ENCODE results near the gene MRPL37.
"Not testable (repeated sequence)": the region's sequence is repeated elsewhere in the genome, so short reads cannot be mapped to it uniquely, and the experiment has no call there.

The MRPL37 gene

DNA sequence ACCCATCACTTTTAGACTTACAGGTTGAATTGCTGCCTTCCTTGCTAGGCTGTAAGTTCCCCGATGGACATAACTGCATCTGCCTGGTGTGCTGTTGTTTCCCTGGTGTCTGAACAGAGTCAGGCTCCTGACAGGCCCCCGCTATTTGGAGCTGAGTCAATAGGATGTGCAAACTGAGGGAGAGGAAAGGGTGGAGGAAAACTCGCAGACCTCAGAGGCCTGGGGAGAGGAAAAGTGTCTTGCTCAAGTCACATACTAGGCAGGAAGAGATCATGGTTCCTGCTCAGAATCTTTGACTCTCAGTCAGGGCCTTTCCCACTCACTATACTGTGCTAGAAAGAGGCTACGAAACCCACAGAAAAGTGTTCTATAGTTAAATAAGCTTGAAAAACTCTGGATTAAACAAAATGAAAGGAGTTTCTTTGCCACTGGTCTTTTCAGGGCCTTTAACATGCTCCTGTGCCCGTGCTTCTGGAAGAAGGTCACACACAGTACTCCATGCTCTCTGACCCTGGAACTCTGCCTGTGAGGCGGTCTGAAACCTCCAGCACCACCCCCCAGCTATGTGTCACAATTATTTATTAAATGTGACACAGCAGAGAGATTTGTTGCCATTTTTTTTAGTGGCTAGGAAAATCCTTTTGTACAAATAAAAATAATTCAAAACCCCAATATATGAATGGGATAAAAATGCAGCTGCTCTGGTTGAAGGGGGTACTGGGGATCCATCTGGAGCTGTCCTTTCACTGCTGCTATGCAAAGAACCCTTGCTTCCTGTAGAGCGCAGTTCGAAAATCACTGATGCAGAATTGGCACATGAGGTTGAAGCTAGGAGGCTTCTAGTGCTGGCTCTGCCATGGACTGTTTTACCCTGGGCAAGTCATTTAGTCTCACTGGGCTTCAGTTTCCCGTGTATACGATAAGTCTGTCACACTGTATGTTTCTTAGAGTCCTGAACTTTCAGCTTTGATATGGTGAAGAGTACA, 27.1 kb upstream of the MRPL37 start:
- no peak for DNase-seq (ENCODE audit: low spot score)

DNA sequence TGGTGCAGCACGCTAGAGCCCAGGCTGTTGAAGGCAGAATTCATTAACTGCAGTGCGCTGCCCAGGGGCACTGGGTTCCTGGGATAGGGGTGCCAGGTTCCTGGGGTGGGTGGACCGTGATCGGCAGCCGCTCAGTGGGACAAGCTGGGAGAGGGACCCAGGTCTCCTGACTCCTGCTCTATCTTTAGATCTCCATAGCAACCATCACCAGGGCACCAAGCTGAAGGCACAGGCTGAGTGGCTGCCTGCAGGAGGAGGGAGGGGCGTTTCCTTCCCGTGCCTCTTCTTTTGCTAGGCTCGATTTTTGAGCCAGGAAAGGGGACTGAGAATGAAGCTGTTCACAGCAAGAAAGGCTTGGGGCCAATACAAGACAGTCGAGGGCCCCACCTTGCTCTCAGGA, 26.3 kb upstream of the MRPL37 start:
- DNase-seq (ENCODE audit: low spot score), result no peak

DNA sequence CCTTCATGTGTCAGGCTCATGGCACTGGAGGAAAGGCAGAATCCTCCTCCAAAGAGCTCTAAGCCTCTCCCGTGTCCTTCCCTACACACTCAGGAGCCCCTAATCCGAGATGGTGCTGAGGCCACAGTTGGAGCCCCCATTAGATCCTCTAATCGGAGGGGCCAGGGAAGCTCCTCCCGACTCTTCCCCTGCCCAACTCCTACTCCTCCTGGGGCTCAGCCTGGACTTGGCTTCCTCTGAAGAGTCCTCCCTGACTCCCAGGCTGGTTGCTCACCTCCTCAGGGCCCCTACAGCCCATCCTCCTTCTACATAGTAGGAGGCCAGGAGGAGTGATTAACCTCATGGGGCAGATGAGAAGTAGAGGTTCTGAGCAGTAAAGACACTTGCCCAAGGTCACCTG, 25.9 kb upstream of the MRPL37 start:
- DNase-seq (ENCODE audit: low spot score), result no peak

DNA sequence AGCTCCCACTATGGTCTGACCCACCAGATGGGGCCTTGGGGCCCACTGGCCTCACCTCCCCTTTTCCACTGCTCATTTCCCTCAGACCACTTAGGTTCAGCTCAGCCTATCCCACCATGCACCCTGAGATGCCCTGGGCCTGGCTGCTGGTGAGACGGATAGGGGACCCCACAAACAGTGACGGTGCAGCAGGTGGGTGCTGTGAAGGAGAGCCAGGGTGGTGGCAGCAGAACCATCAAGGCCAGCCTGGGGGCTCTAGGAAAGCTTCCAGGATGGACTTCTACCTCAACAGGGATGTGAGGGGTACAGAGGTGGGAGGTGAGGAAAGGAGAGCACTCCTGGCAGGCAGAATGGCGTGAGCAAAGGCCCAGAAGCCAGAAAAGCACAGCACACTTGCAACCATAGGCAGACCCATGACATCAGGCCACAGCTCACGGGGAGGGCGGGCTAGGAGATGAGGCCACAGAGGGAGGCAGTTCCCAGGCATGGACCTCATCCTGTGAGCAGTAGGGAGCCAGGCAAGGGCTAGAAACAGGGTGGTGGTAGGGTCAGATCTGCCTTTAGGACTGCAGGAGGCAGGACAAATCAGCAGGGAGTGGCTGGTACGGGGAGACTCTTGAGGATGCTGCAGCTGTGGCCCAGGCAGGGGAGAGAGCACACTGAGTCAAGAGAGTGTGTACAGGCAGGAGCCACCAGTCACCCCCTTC, 23.2 kb upstream of the MRPL37 start:
- no peak for DNase-seq (ENCODE audit: low spot score)

DNA sequence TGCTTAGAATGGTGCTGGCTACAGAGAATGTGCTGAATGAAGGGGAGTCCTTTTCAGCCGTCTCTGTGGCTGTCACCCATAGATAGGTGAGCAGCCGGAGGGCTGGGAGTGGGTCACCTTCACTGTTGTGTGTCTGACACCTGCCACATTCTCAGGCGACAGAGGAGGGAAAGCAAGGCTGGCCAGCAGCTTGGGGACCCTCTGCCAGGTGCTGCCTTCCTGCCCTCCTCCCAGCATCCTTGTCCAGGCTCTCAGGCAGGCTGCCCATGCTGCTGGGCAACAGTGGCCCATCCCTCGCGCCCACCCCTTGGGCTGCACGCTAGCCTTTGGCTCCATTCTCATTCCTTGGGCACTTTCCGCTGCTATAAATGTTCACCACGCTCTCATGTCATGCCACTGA, 22.2 kb upstream of the MRPL37 start:
- DNase-seq (ENCODE audit: low spot score), result no peak

DNA sequence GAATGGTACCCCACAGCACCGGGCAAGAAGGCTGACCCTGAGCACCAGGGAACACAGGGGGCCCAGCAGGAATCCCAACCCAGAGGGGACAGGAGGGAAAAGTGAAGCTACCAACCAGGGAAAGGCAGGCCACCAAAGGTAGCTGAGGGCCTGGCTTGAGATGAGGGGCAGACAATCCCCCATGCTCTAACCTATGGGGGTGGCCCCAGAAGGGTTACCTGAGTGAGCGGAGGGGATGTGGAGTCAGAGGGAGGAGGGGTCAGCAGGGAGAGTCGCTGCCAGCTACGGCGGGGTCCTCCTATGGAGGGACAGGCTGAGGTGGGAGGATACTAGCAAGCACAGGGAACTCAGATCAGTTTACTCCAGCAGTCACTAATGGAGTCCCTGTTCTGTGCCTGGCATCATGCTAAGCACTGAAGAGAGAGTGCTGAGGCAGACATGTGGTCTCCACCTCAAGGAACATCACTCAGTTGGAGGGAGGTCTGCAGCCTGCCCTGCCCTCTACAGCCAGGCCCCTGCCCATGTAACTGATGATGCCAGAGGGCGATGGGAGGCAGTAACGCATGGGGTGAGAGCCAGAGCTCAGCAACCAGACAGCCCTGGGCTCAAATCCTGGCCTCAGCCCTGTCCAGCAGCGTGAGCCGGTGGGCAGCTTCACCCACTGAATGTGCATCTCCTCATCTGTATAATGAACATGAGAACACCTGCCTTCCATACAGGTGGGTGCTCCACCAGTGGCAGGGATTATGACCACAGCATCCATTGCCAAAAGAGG, 21.5 kb upstream of the MRPL37 start:
- DNase-seq (ENCODE audit: low spot score), result no peak

DNA sequence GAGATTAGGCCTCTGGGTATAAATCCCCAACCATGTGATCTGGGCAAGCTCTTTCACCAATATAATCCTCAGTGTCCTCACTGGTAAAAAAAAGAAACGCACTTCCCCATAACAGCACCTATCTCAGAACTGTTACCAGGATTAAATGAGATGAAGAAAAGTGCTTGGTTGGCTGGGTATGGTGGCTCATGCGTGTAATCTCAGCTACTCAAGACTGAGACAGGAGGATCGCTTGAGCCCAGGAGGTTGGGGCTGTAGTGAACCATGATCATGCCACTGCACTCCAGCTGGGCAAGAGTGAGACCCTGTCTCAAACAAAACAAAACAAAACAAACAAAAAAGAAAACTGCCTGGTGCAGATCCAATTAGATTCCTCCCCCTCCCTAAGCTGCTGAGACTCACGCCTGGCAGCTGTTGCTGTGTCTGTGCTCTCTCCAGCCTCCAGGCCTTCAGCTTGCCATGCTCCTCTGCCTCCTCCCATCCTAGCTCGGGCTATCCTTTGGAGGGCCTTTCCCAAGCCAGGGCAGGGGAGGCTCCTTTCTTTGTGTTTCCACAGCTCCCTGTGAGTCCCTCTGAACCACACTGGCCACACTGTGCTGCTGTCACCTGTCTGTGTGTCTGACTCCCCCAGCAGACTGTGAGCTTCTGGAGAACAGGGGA, 19.1 kb upstream of the MRPL37 start:
- no peak for DNase-seq (ENCODE audit: low spot score)

DNA sequence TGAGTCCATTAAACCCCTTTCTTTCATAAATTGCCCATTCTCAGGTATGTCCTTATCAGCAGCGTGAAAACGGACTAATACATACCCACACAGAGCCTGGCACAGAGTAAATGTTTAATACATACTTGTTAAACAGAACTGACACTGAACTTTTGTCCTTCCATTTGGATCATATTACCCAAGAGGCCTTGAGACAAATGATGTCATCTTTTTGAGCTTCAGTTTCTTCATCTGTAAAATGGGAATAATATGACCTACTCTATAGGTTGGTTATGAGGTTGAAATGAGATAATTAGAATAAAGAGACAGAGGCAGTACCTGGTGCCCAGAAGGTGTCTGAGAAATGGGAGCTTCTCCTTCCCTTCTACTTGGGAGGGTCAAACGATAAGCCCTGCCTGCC, 13.9 kb upstream of the MRPL37 start:
- no peak for DNase-seq (ENCODE audit: low spot score)

DNA sequence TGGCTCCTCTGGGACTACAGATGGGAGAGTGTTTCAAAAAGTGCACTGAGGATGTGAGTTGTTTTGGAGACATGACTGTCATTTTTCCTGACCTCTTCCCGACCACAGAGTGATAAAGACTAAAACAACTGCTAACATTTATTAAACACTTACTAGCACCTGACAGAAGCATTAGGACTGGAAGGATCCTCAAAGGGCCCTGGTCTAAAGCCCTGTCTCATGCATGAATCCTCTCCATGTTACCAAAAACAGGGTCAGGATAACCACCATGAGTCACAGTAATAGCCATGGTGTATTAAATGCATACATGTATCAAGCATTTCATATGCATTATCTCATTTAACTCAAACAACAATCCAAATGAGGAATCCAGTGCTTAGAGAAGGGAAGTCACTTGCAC, 11.7 kb upstream of the MRPL37 start:
- no peak for DNase-seq (ENCODE audit: low spot score)

DNA sequence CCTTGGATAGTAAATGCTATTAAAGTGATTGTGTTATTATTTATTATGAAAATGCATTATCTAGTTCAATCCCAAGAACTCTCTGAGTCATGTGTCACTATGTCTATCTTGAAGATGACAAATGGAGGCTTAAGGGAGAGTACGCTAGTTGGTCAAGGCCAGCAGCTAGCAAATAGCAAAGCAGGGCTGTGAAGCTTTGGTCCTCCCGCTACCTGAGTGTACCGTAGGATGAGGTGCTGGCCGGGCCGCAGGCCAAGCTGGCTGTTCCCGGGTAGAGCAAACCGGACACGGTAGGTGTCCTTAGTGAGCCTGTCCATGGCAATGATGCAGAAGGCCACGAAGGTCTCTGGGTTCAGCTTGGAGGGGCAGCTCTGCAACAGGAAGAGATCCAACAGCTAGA, 9.4 kb upstream of the MRPL37 start:
- no peak for DNase-seq (ENCODE audit: low spot score)

DNA sequence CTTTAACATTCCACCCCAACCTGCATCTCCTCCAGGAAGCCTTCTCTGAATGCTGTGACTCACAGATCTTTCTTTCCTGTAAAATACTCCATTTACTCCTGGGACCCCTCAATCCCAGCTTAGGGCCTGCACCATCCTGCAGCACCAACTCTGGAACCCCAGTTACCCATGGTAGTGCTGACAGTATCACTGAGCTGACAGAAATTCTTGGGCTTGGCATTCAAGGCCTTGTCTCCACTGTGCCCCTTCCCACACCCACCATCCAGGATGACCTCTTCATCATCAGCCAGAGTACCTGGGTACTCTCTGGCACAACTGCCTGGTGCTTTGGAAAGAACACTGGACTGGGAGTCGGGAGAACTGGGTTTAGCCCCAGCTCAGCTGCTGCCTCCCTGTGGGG, 8.4 kb upstream of the MRPL37 start:
- DNase-seq (ENCODE audit: low spot score), result no peak

DNA sequence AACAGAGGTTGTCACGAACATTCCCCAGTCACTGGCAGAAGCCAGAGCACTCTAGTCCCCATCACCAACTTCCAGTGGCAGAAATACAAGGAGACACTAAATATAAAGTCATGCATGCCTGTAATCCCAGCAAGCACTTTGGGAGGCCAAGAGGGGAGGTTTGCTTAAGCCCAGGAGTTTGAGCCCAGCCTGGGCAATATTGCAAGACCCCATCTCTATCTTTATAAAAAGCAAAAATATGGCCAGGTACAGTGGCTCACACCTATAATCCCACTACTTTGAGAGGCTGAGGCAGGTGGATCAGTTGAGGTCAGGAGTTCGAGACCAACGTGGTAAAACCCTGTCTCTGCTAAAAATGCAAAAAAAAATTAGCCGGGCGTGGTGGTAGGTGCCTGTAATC, 6.5 kb upstream of the MRPL37 start:
- DNase-seq (ENCODE audit: low spot score), result no peak

DNA sequence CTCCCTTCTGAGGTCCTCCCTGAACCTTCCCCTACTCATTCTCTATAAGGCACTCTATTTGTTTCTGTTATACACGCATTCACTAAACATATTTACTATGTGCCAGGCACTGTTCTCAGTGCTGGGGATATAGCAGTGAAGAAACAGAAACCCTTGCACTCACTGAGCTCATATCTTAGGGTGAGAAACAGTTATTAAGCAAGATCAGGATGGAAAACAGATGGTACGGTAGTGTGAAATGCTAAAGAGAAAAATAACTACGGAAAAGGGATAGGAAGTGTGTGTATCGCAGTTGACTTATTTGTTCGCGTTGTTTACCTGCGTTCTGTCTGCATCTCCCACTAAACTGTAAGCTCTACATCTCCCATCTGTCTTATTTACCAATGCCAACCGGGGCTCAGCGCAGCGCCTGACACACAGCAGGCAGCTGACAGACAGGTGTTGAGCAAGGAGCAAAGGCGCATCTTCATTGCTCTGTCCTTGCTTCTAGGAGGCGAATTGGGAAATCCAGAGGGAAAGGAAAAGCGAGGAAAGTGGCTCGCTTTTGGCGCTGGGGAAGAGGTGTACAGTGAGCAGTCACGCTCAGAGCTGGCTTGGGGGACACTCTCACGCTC, 709 bp upstream of the MRPL37 start:
- DNase-seq (ENCODE audit: low spot score), result no peak

DNA sequence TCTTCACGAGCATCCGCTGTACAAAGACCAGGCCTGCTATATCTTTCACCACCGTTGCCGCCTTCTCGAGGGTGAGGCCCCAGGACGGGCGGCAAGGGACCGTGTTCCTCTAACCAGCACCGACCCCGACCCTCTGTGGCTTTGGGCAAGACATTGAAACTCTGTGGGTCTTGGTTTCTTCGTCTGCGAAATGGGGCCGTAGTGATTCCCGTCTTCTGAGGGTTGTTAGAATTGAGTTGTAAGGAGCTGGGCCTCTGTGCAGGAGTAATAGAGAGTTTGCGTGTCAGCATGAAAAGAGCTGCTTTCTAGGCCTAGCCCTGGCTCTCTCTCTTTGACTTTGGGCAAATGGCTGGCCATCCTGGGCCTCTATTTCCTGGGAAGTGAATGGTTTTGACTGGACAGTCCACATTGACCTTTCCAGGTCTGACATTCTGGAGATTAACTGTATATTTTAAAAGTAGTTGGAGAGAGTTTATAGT, 591 bp downstream of the MRPL37 start:
- DNase-seq (ENCODE audit: low spot score), result no peak

DNA sequence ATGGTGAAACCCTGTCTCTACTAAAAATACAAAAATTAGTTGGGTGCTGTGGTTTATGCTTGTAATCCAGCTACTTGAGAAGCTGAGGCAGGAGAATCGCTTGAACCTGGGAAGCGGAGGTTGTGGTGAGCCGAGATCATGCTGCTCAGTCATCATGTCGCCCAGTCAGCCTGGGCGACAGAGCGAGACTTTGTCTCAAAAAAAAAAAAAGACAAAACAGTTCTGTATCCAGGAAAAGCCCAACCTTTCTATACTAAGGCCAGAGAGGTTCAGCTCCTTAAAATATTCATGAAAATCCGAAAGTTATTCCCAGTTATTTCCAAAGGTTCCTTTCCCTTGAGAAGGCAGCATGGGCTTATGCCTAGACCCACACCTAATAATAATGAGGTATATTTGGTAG, 4.2 kb downstream of the MRPL37 start:
- no peak for DNase-seq (ENCODE audit: low spot score)

DNA sequence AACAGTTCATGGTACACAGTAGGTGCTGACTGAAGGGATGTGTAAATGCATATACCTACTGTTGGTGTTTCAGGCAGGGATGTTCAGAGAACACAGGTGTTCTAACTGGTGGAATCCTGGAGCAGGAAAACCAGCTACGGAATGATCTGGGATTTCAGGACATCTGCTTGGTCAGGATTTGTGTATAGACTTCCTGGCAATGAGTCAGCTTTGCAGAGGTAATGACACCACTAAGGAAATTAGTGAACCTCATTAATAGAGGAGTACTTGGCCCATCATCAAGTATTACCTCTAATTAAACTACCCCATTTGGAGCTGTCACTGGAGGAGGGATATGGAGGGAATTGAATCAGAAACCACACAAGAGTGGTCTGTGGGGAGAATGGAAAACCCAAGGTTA, 7.3 kb downstream of the MRPL37 start:
- no peak for DNase-seq (ENCODE audit: low spot score)

DNA sequence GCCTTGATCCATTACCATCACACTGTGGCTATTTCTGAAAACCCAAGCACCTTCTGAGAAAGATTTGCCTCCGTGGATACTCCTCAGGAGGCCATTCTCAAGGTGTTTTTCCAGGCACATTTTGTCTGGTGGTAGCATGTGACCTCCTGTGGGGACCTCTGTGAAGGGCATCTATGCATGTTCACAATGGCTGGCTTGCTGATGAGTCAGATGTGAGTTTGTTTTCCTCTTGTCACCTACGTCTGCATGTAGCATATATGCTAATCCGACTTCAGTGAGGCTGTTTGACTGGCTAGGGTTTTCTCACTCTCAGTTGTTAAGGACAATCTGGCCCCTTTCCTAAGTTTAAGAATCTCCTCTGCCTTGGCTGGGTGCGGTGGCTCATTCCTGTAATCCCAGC, 7.9 kb downstream of the MRPL37 start:
- DNase-seq (ENCODE audit: low spot score), result not testable (repeated sequence)

DNA sequence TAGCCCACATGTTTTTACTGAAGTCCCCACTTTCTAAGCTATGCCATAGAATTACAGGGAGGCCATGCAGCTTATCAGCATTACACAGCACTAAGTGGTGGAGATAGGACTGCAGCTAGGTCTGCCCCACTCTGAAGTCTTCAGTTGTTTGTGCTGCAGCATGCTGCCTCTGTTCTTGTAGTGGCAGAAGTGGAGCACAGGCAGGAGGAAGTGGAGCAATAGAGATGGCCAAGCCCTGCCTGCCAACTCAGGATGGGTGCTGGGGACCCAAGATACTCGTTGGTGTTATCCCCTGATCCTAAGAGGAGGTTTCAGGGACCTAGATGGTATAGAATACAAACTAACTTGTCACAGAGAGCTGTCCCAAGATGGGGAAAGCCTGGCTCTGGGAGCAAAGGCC, 12.9 kb downstream of the MRPL37 start:
- no peak for DNase-seq (ENCODE audit: low spot score)

DNA sequence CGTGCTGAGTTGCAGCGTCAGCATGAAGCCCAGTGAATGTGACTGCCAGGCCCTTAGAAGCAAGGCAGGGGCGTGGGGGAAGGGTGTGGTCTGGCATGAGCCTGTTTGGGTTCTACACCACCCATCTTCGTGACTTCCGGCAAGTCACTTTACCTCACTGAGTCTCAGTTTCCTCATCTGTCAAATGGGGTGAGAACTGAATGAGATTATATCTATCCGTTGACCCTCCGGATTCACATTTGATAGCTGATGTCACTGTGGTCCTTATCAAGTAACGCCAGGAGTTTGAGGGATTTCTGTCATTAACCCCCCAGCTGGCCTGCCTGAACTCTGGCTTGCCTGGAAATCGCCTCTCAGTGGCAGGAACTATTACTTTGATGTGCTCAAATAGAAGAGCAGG, 15.6 kb downstream of the MRPL37 start:
- no peak for DNase-seq (ENCODE audit: low spot score)

DNA sequence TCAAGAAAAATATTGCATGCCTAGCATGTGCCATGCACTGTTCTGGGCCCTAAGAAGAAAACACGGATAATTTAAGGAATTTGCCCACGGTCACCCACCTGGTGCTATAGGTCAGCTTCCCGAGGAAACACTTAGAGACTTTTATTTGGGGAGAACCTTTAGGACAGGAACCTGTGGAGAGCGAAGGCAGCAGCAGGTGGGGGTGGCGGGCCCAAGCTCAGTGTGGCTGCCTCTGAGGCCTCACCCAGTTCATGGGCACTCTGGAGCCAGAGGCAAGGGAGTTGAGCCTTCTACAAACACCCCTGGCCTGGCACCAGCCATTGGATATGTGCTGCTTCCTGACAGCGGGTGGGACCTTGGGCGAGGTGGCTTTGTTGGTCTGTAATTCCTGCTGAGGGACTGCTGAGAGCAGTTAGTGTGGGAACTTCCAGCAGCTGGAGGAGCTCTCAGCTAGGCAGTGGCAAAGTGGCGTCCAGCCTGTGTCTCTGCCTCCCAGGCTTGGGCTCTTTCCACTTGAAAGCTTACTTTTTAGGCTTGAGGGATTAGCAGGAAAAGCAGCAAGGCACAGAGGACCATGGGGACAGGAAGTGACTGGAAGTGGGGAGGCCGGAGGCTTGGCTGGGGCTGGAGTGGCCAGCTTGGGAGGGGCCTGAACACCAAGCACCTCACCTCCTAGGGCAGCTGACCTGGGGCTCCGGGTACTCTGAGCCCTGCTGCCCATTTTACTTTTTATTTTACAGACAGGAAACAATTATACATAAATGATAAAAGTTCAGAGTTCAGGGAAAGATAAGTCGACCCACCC, 19.1 kb downstream of the MRPL37 start:
- no peak for DNase-seq (ENCODE audit: low spot score)

DNA sequence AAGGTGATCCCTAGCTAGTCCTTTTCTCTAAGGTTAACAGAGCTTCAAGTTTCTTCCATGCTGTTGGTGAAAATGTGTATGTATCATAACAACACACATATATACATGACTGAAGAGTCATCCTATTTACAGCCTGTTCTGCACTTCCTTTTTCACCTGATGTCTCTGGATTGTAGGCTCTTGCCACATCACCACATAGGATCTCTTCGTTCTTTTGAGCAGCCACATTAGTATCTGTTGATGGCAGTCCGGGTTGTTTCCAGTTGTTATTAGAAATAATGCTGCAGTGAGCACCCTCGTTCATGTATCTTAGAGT, 19.7 kb downstream of the MRPL37 start:
- DNase-seq (ENCODE audit: low spot score), result no peak
